GM19463 (cell line): ENCODE results near the gene ITGB4.

ENCODE experiments used
- ATAC-seq: cut with Tn5 transposase; IDR thresholded peaks from one replicate; pipeline ENCODE4 v1.9.1; 2021; ENCODE audit warnings: mild to moderate bottlenecking, moderate library complexity; ENCODE audit not compliant: unreplicated experiment

Gene ITGB4

DNA sequence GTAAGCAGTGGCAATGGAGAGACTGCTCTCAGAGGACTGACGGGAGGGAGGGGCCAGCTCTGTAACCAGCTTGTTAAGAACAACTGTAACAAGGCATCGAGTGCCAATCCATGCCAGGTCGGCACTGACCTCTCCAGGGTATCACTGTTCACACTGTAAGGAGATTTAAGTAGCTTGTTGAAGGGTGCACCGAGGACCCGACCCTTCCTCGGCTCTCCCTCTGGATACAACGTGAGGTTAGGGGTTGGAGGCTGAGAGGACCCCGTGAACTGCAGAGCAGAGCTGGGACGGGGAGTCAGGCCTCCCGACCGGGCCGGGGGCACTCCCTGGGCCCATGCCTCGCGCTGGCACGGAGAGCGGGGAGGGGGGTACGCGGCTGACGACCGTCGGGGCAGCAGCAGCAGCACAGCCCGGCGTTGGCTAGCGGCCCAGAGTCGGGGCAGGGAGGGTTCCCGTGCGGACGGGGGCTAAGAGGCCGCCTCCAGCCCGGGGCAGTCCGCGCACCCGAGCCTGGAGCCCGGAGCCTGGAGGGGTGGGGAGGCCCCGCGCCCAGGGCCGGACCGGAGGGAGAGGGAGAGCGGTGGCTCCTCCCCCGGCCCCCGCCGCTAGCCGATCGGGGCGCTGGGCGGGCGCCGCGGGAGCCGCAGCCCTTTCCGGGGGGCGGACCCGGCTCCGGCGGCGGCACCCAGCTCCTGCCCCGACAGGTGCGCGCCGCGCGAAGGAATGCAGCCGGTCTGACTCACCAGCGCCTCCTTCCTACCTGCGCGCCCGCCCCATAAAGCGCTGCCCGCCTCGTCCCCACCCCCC is at the start of gene ITGB4:
TSS of gene ITGB4 (plus strand) at position 804 of the 807 bp plus-strand sequence. CDS start 3,245 bp downstream, outside the sequence.
- no peak for ATAC-seq

DNA sequence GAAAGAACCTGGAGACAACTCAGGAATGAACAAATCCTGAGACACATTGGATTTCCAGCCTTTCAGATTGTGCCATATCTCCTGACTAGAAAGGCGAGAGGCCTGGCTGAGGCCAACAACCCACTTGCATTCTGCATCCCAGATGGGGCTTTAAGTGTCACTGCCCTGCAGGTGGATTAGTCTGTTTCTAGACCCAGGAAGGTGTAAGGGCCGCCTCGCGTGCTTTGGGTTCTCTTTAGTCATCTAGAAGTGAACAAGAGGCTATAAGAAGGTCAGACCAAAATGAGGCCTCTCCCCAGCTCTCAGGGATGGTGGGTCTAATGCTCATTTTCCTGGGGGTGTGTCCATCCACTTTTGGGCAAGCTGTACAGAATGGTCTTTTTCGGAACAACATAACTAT is 49.2 kb upstream of the ITGB4 start:
- ATAC-seq: no peak

- ATAC-seq: no peak
These were observed 47.8 kb upstream of the ITGB4 start for GRCh38 chr17:75673487-75673886.

DNA sequence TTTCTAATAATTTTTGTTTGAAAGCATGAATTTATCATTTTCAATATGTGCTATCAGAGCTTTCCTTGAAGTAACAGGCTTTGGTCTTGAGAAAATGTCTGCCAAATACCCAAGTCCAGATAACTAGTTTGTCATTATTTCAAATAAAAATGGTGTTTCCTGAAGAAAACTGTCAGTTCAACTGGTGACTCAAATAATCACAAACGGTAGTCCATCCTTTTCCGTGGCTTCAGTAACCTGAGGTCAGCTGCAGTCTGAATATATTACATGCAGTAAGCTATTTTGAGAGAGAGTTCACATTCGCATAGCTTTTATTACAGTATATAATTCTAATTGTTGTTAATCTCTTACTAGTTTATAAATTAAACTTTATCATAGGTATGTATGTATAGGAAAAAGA is 44.8 kb upstream of the ITGB4 start:
- no peak for ATAC-seq

- no peak for ATAC-seq
These were observed 41.5 kb upstream of the ITGB4 start for GRCh38 chr17:75679706-75680211.

GRCh38 chr17:75680431-75680830 is 40.8 kb upstream of the ITGB4 start:
- ATAC-seq: no peak

- ATAC-seq: no peak
These were observed 40.0 kb upstream of the ITGB4 start for GRCh38 chr17:75681289-75681688.

DNA sequence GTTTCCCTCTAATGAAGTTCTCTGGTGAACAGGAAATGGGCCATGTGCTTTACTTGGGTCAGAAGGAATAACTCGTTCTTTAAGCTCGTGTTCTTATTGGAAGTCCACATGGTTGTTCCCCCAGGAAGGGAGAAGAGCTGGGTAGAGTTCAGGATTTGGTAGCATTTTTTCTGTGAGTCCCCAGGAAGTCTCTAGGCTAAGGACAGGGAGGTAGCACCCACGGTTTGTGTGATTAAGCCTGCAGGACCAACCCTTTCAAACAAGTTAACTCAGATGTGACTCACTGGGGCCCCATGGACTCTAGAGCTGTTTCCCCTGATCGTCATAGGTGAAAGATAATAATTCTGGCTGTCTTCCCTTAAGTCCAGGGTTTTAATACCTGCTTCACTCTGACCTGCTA is 37.7 kb upstream of the ITGB4 start:
- ATAC-seq: no peak

DNA sequence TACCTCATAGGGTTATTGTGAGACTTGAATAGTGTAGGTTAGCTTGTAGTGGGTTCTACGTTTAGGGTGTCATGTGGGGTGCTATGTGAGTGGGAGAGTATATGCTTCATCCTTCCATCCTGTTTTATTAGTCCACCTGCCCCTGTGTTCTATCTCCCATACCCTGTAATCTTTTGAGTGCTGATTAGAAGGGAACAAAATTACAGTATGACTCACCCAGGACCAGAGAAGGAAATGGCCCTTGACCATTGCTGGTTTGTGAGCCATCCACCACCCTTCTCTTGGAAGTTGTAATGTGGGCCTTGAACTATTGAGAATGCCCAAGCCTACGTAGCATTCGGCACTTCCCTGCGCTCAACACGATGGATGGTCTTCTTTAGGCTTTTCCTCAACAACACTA is 37.0 kb upstream of the ITGB4 start:
- ATAC-seq: no peak

DNA sequence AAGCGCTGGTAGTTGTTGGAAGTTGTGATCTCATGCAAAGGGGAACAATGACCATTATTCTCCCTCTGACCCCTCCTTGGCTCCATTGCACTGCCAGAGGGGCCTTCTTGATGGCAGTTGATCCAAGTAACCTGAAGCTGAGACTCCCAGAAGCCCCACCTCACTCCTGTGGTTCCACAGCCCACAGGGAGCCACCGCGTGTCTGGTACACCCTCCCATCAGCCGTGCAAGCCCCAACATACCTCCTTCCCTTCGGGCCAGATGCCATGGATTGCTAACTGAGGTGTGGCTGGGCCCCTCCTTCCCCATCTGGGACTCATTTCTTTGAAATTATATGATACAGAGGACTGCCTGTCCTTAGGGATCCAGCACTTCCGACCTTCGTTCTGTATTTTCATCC is 36.3 kb upstream of the ITGB4 start:
- ATAC-seq: no peak

DNA sequence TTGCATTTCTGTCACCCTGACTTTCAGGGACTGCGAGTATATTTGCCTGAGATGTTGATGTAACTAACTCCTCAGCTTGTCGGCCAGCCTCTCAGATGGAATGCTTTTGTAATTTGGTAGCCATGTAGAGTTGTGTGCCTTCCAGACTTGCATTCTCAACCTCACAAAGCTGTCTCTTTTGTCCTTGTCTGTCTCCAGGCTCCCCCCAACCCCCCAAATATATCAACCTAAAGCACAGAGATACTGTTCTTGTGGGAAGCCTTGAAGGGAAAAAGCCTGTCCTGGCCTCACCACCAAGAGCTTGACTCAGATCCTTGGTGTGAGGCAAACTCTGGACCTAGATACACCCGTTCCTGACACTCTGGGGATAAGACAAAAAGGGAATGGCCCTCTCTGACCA is 35.8 kb upstream of the ITGB4 start:
- no peak for ATAC-seq

DNA sequence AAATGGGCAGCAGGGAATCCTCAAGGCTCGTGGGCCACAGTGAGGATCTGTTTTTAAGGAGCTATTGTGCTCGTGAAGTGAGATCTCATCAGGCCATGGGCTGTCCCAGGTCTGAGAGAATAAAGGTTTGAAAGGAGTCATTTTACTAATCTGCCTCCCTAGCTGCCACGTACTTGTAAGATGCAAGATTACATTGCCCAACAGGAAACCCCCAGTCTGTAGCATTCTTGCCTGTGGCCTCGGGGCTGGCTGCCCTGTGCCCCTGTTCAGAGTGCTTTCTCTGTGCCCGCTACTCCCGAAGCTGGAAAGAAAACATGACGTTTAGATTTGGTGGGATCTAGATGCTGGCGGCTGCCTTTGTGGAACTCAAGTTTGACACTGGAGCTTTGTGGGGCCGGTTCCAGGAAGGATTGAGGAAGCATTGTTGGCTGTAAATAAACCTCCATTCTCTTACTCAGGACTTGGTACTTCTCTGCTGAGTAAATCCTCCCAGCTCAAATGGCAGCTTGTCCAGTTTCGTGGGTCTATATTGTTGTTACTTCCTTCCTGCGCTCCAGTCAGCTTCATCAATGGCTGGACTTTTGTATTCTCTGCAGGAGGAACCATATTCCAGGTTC is 32.9 kb upstream of the ITGB4 start:
- ATAC-seq: no peak

GRCh38 chr17:75689441-75689873 is 31.8 kb upstream of the ITGB4 start:
- no peak for ATAC-seq

DNA sequence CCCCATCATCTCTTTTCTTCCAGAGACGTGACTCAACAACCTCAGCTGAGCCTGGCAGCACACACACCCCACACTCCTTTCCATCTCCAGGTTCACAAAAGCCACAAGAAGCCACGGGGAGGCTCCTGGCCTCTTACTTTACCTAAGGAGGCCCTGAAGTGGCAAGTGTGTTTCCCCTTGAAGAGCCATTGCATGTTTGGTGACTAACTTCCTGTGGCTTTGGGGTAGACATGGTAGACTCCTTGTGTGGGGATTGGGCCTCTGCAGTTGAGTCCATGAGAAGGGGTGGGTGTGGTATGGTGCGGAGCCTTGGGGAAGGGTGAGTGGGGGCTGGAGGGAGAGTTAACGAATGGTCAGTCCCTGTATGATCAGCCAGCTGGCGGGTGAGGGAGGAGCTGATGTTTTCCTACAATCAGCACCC is 29.9 kb upstream of the ITGB4 start:
- no peak for ATAC-seq

DNA sequence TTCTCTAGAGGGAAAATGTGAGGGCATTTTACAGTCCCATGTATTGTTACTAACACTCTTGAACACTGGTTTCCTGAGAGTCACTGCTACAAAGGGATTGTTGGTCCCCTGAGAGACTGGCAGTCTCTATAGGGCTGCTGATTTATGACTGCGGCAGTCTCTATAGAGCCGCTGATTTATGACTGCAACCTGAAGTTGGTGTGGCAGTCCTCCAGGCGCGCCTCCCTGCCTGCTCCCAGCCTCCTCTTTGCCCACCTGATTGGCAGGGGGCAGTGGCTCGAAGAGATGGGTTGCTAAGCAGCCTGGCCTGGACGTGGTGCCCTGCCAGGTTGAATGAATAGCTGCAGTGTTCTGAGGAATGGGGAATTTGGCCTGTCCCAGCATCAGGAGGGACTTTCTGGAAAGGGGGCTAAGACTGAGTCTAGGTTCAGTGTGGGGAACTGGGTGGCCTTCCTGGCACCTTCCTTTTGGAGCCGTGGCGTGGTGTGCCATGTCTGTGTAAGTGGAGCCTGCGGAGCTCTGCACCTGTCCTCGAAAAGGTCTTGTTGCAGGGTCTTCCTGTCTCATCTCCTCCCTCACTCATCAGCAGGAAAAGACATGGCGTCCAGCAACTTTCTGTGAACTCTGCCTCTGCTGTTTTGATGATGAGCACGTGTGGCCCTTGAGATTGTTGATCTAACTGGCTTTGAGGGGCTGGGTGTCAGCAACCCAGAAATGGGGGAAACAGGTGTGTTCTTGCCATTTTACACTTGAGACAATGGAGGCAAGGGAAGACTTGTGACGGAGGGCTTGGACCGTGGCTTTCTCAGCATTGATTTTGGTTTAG is 29.2 kb upstream of the ITGB4 start:
- ATAC-seq: no peak

- no peak for ATAC-seq
These were observed 28.3 kb upstream of the ITGB4 start for GRCh38 chr17:75692976-75693375.

DNA sequence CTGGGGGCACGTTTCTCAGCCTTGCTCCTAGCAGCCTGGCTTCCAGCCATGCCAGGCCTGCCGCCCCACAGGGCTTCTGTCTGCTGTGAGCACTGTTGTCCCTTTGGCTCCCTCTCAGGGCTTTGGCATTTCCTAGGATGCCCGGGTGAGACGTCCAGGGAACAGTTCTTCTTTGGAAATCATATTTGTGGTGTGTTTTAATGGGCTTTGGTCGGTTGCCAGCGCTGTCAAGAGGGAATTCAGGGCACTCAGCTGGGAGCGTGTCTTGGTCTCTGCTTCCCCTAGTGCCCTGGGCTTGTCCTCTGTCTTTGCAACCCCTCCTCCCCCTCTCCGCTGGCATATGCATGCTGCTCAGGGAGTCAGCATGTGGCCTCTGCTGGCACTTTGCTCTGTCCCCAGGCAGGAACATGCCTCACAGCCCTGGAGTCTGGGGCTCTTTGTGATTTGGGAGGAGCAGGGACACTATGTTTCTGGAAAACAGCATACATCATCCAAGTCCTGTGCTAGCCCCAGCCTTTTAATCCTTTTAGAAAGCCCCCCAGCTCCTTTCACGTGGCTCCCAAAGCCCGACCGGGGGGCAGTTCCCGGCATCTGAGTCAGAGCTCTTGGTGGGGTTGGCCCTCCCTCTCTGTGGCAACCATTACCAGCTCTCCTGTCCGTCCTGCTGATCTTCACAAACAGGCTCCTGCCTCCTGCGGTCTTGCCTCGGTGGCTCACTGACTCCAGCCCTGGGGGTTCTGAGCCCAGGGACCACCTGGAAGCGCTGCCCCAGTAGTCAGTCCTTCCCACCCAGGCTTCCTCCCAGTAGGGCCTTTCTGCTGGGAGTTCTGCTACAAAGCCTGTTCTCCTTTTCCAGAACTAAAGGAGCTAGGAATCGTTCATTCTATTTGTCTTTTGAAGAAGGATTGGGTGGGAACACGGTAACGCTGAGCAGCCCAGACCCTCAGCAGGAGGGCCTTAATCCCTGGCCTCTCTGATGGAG is 27.5 kb upstream of the ITGB4 start:
- ATAC-seq: no peak

DNA sequence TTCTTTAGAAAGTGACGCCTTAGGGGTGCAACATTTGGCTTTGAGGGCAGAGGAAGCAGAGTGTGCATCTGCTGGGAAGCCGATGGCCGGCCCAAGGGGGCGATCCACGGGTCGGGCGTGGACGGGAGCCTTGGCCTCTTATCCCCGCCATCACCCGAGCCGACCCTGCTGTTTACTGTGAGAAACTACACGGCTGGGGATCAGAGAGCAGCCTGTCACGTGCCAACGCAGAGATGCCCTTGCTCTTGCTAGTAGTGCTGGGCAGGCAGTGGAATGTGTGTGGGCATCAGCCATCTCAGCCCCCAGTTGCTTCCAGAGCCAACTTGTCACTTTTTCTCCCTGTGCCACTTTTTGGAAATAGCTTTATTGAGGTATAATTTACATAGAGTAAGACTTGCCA is 26.7 kb upstream of the ITGB4 start:
- ATAC-seq: no peak

GRCh38 chr17:75695141-75695829 is 26.0 kb upstream of the ITGB4 start:
- no peak for ATAC-seq

- no peak for ATAC-seq
These were observed 25.4 kb upstream of the ITGB4 start for GRCh38 chr17:75695830-75696271.
